Spleen (tissue), 11 donors: ENCODE measurements around the gene SYNRG. TPM values are rescaled to one million over a fixed set of nuclear protein-coding genes. Genes with fewer than 3 reads are reported as not detected.
"Not testable (repeated sequence)": the region's sequence is repeated elsewhere in the genome, so short reads cannot be mapped to it uniquely, and the experiment has no call there.

ENCODE experiments used
- DNase-seq: peaks from one replicate; pipeline ENCODE4 v3.0.0-alpha.2; 2020
- H3K27ac ChIP-seq, 8 donors: fragments of 200-600 bp; sonication (generic) in 7 of 8; 1 replicate in 4 of 8; 2 replicates in 4 of 8; pipeline versions ENCODE4 v1.5.0 to v1.8.0; 2016 to 2021; ENCODE audit warnings: inconsistent platforms in 4 of 8, mild to moderate bottlenecking in 4 of 8, moderate library complexity in 1 of 8
- H3K27me3 ChIP-seq, 7 donors: fragments of 200-600 bp; sonication (generic) in 6 of 7; replicated peaks in 1 of 7; 1 replicate in 4 of 7; 2 replicates in 3 of 7; pipeline versions ENCODE4 v1.5.0 to v1.8.0; 2016 to 2021; ENCODE audit warnings: inconsistent platforms in 3 of 7, mild to moderate bottlenecking in 1 of 7
- H3K36me3 ChIP-seq, 6 donors: fragments of 200-600 bp; sonication (generic) in 5 of 6; 1 replicate in 4 of 6; 2 replicates in 2 of 6; pipeline versions ENCODE4 v1.5.0 to v1.8.0; 2016 to 2021; ENCODE audit warnings: inconsistent platforms in 2 of 6
- H3K4me1 ChIP-seq, 6 donors: fragments of 200-600 bp; sonication (generic) in 5 of 6; 1 replicate in 3 of 6; 2 replicates in 3 of 6; pipeline versions ENCODE4 v1.5.0 to v1.8.0; 2016 to 2021; ENCODE audit warnings: inconsistent platforms in 3 of 6
- H3K4me3 ChIP-seq, 8 donors: fragments of 200-600 bp; sonication (generic) in 7 of 8; 1 replicate in 4 of 8; 2 replicates in 4 of 8; pipeline versions ENCODE4 v1.5.0 to v1.8.0; 2016 to 2021; ENCODE audit warnings: inconsistent platforms in 4 of 8, mild to moderate bottlenecking in 4 of 8, moderate library complexity in 2 of 8
- H3K9me3 ChIP-seq, 8 donors: fragments of 200-600 bp; sonication (generic) in 7 of 8; 1 replicate in 4 of 8; 2 replicates in 4 of 8; pipeline versions ENCODE4 v1.5.0 to v1.8.0; 2016 to 2021; ENCODE audit warnings: inconsistent platforms in 4 of 8
- CTCF ChIP-seq, 11 experiments: fragments of 200-600 bp in 7 of 11; fragments of 450-650 bp in 4 of 11; sonication (generic) in 4 of 11; IDR thresholded peaks in 8 of 11; conservative IDR thresholded peaks in 3 of 11; 1 replicate in 7 of 11; 2 replicates in 4 of 11; pipeline versions ENCODE4 v1.4.0 to v1.8.0; 2016 to 2021; ENCODE audit warnings: antibody characterized with exemption in 11 of 11, inconsistent platforms in 4 of 11, mild to moderate bottlenecking in 1 of 11
- POLR2A ChIP-seq, 3 donors: fragments of 450-650 bp; IDR thresholded peaks; one replicate each; pipeline ENCODE4 v1.5.1; 2017; ENCODE audit warnings: antibody characterized with exemption in 3 of 3, mild to moderate bottlenecking in 1 of 3
- POLR2AphosphoS5 ChIP-seq, 3 donors: sonication (generic); formaldehyde crosslinking; IDR thresholded peaks; one replicate each; pipeline ENCODE4 v1.5.1; 2017; ENCODE audit warnings: antibody characterized with exemption in 3 of 3
- whole genome bisulfite sequencing, 5 donors: extraction: QIAGEN DNeasy Blood & Tissue Kit in 3 of 5; methylation state at CpG; one replicate each; pipeline versions ENCODE4 v1.1.5 to v1.1.7; 2013 to 2018; 5-methylcytosine and 5-hydroxymethylcytosine counted together
- intact Hi-C: fragments of 100-400 bp; cut with DNase I; formaldehyde crosslinking; loops from one replicate; pipeline ENCODE4 v1.15.0; 2023; ENCODE audit warnings: low total_unique reads
- polyA plus RNA-seq, 3 donors: library from polyadenylated mRNA; stranded (reverse); fragments of 200-250 nt; gene quantifications; one replicate each; pipeline ENCODE4 v1.2.1, GENCODE V29; 2013
- total RNA-seq, 7 donors: library from RNA; depleted of rRNA in 3 of 7; stranded (reverse); fragments of >200 nt in 3 of 7; fragmentation: NEBNext Ultra II Directional in 4 of 7; extraction: Animal tissue kit (Norgen Biotek cat#: 25700) in 4 of 7; gene quantifications; one replicate each; pipeline versions ENCODE4 v1.1.0 to v1.2.1, GENCODE V29; 2016 to 2021
- donor health status: healthy with polysubstance abuse.
- donor health status: DM: no; HTN: no; CAD: no; lungs with moderate emphysema.
- donor health status: DM: no; HTN: no; CAD: no.
- donor health status: Bipolar disorder and iron deficiency.
- donor health status: healthy.
- donor health status: DM: no; HTN: no; CAD: no.
- donor health status: DM: yes; HTN: yes; CAD: no.

The SYNRG gene
- total and polyA plus RNA-seq, 10 donors: 10.9 to 91.3 (median 69.8) TPM

GRCh38 chr17:37614823-37615222, 5.6 kb upstream of the SYNRG start:
- TF ChIP-seq POLR2AphosphoS5 (IDR thresholded peaks at IDR 0.05) (no peak), CTCF (IDR thresholded peaks at IDR 0.05 in 8 of 11, conservative IDR thresholded peaks at IDR 0.05 in 3 of 11) (no peak)
- Histone ChIP-seq H3K9me3 (no peaks in the 10 kb centered on the region), H3K4me1 (peaks cover 0 to 6% (median 2%) of the 10 kb centered on the region in 6 donors), H3K36me3 (peaks cover 0 to 80% (median 62%) of the 10 kb centered on the region in 6 donors), H3K4me3 (no peak overlapping the region), H3K27me3 (no peaks in the 10 kb centered on the region), H3K27ac (no peak overlapping the region)
- WGBS, 5 donors: 94 to 100% (median 98%) methylated on average over 2 of the region's 2 CpGs
- intact Hi-C loops: no loop called here
- DNase-seq: no peak

GRCh38 chr17:37614391-37614790, 5.2 kb upstream of the SYNRG start:
- TF ChIP-seq POLR2AphosphoS5 (IDR thresholded peaks at IDR 0.05) (no peak), CTCF (IDR thresholded peaks at IDR 0.05 in 8 of 11, conservative IDR thresholded peaks at IDR 0.05 in 3 of 11) (no peak), POLR2A (IDR thresholded peaks at IDR 0.05) (no peak)
- H3K4me3 ChIP-seq: no peak overlapping the region
- WGBS, 5 donors: 93 to 97% (median 95%) methylated on average over 5 of the region's 5 CpGs
- no peak overlapping the region for H3K27ac ChIP-seq
- no peak for DNase-seq
- no peaks in the 10 kb centered on the region for H3K27me3 ChIP-seq
- H3K9me3 ChIP-seq: no peaks in the 10 kb centered on the region
- peaks cover 0 to 76% (median 58%) of the 10 kb centered on the region in 6 donors for H3K36me3 ChIP-seq
- H3K4me1 ChIP-seq: peaks cover 0 to 10% (median 6%) of the 10 kb centered on the region in 6 donors
- intact Hi-C loops: no loop called here

- no peak overlapping the region for H3K27ac ChIP-seq
- intact Hi-C loops: no loop called here
- no peak for TF ChIP-seq POLR2A (IDR thresholded peaks at IDR 0.05)
- TF ChIP-seq CTCF (IDR thresholded peaks at IDR 0.05 in 8 of 11, conservative IDR thresholded peaks at IDR 0.05 in 3 of 11): no peak
- no peak for TF ChIP-seq POLR2AphosphoS5 (IDR thresholded peaks at IDR 0.05)
- WGBS, 5 donors: 93 to 97% (median 96%) methylated on average over 1 of the region's 1 CpG
- H3K4me1 ChIP-seq: peaks cover 12 to 38% (median 28%) of the 10 kb centered on the region in 6 donors
- H3K9me3 ChIP-seq: no peaks in the 10 kb centered on the region
- no peaks in the 10 kb centered on the region for H3K27me3 ChIP-seq
- H3K4me3 ChIP-seq: no peak overlapping the region
- no peak for DNase-seq
- peaks cover 0 to 41% (median 28%) of the 10 kb centered on the region in 6 donors for H3K36me3 ChIP-seq
Observed at GRCh38 chr17:37610971-37611370, 1.8 kb upstream of the SYNRG start.

GRCh38 chr17:37610041-37610420, 813 bp upstream of the SYNRG start:
- H3K36me3 ChIP-seq: peaks cover 0 to 32% (median 19%) of the 10 kb centered on the region in 6 donors
- DNase-seq, H3K9me3 ChIP-seq, H3K27me3 ChIP-seq, intact Hi-C loops: not testable (repeated sequence)
- peak overlapping the region in 6 of 8 donors; percentile 87 to 99 (median 94) for H3K4me3 ChIP-seq
- peak overlapping the region; percentile 83 to 99 (median 95) for H3K27ac ChIP-seq
- peaks cover 20 to 47% (median 38%) of the 10 kb centered on the region in 6 donors for H3K4me1 ChIP-seq
- 90 to 98% (median 93%) methylated on average over 5 of the region's 5 CpGs for WGBS, 5 donors
